IPS DF 4.7 (cell line): ENCODE measurements around the gene SEMA3C.
"Not testable (repeated sequence)": the region's sequence is repeated elsewhere in the genome, so short reads cannot be mapped to it uniquely, and the experiment has no call there.

Experiments
- DNase-seq: peaks from one replicate; pipeline ENCODE4 v3.0.0-alpha.2; 2013; ENCODE audit warnings: low spot score; ENCODE audit errors: extremely low read depth

SEMA3C gene

GRCh38 chr7:80929619-80930018, 10.8 kb upstream of the SEMA3C start:
- DNase-seq = no peak

GRCh38 chr7:80926955-80927354, 8.1 kb upstream of the SEMA3C start:
- DNase-seq = not testable (repeated sequence)

- DNase-seq = no peak
Measured at GRCh38 chr7:80924090-80924489, 5.2 kb upstream of the SEMA3C start.

GRCh38 chr7:80923211-80923612, 4.4 kb upstream of the SEMA3C start:
- no peak for DNase-seq

- no peak for DNase-seq
Measured at GRCh38 chr7:80922253-80923049, 3.6 kb upstream of the SEMA3C start.

- no peak for DNase-seq
Measured at GRCh38 chr7:80921130-80921529, 2.3 kb upstream of the SEMA3C start.

GRCh38 chr7:80918399-80918798, 452 bp downstream of the SEMA3C start:
- no peak for DNase-seq

GRCh38 chr7:80916770-80917741, 1.8 kb downstream of the SEMA3C start:
- no peak for DNase-seq

GRCh38 chr7:80910228-80910627, 8.6 kb downstream of the SEMA3C start:
- DNase-seq = no peak

- no peak for DNase-seq
Measured at GRCh38 chr7:80908360-80908797, 10.5 kb downstream of the SEMA3C start.

GRCh38 chr7:80907612-80908011, 11.2 kb downstream of the SEMA3C start:
- no peak for DNase-seq

GRCh38 chr7:80907141-80907601, 11.7 kb downstream of the SEMA3C start:
- no peak for DNase-seq

- DNase-seq = no peak
Measured at GRCh38 chr7:80905334-80905733, 13.5 kb downstream of the SEMA3C start.

- DNase-seq = no peak
Measured at GRCh38 chr7:80902716-80903308, 16.0 kb downstream of the SEMA3C start.

- no peak for DNase-seq
Measured at GRCh38 chr7:80902019-80902418, 16.8 kb downstream of the SEMA3C start.

GRCh38 chr7:80900583-80901576, 18.0 kb downstream of the SEMA3C start:
- no peak for DNase-seq

- no peak for DNase-seq
Measured at GRCh38 chr7:80896906-80897598, 21.8 kb downstream of the SEMA3C start.

- no peak for DNase-seq
Measured at GRCh38 chr7:80895056-80895455, 23.8 kb downstream of the SEMA3C start.

GRCh38 chr7:80891259-80891544, 27.6 kb downstream of the SEMA3C start:
- DNase-seq = no peak
